ENCODE data around the gene PABPC1L. TPM values are rescaled to one million over a fixed set of nuclear protein-coding genes. Genes with fewer than 3 reads are reported as not detected.

PABPC1L gene
- total and polyA plus RNA-seq, 2 of the 13 experiments (the other 11 are each of a cell fraction or from before 2014, with no cell fraction given) = 30.8 to 252 TPM

- TF ChIP-seq ZNF44 (CRISPR knock-in tag; IDR thresholded peaks at IDR 0.05) = no peak; the same call in 1 of the 2 replicates
- TF ChIP-seq ZNF816 (CRISPR knock-in tag; IDR thresholded peaks at IDR 0.05; ENCODE audit: borderline replicate concordance) = no peak
- TF ChIP-seq, protein P1, sequence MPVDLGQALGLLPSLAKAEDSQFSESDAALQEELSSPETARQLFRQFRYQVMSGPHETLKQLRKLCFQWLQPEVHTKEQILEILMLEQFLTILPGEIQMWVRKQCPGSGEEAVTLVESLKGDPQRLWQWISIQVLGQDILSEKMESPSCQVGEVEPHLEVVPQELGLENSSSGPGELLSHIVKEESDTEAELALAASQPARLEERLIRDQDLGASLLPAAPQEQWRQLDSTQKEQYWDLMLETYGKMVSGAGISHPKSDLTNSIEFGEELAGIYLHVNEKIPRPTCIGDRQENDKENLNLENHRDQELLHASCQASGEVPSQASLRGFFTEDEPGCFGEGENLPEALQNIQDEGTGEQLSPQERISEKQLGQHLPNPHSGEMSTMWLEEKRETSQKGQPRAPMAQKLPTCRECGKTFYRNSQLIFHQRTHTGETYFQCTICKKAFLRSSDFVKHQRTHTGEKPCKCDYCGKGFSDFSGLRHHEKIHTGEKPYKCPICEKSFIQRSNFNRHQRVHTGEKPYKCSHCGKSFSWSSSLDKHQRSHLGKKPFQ (CRISPR knock-in tag; IDR thresholded peaks at IDR 0.05; ENCODE audit: insufficient replicate concordance) = peak; percentile 75
- no peak for TF ChIP-seq THYN1 (CRISPR knock-in tag; IDR thresholded peaks at IDR 0.05; ENCODE audit: borderline replicate concordance, low read depth)
- peak; percentile 95 for TF ChIP-seq POGZ (CRISPR knock-in tag; IDR thresholded peaks at IDR 0.05)
- no peak for TF ChIP-seq KLF6 (CRISPR knock-in tag; IDR thresholded peaks at IDR 0.05)
- TF ChIP-seq MAFF (IDR thresholded peaks at IDR 0.05; ENCODE audit: low read depth, low read length) = no peak
- TF ChIP-seq ZNF572 (CRISPR knock-in tag; IDR thresholded peaks at IDR 0.05) = peak; percentile 94; the same call in 1 of the 2 replicates
- TF ChIP-seq ATM (IDR thresholded peaks at IDR 0.05; ENCODE audit: borderline replicate concordance) = no peak
- TF ChIP-seq HDAC6 (IDR thresholded peaks at IDR 0.05; ENCODE audit: low read depth, low read length) = no peak
- TF ChIP-seq MXI1 (IDR thresholded peaks at IDR 0.05; ENCODE audit: borderline replicate concordance, low read depth, low read length) = peak; percentile 86
- TF ChIP-seq GZF1 (CRISPR knock-in tag; IDR thresholded peaks at IDR 0.05) = no peak
- no peak; the same call in 1 of the 2 replicates for TF ChIP-seq AHR (CRISPR knock-in tag; IDR thresholded peaks at IDR 0.05)
- no peak for TF ChIP-seq CENPBD1 (CRISPR knock-in tag; IDR thresholded peaks at IDR 0.05; ENCODE audit: borderline replicate concordance, low read depth)
- no peak for TF ChIP-seq ZNF777 (CRISPR knock-in tag; IDR thresholded peaks at IDR 0.05)
- TF ChIP-seq, protein P2, sequence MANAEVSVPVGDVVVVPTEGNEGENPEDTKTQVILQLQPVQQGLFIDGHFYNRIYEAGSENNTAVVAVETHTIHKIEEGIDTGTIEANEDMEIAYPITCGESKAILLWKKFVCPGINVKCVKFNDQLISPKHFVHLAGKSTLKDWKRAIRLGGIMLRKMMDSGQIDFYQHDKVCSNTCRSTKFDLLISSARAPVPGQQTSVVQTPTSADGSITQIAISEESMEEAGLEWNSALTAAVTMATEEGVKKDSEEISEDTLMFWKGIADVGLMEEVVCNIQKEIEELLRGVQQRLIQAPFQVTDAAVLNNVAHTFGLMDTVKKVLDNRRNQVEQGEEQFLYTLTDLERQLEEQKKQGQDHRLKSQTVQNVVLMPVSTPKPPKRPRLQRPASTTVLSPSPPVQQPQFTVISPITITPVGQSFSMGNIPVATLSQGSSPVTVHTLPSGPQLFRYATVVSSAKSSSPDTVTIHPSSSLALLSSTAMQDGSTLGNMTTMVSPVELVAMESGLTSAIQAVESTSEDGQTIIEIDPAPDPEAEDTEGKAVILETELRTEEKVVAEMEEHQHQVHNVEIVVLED (CRISPR knock-in tag; IDR thresholded peaks at IDR 0.05; ENCODE audit: borderline replicate concordance) = peak; percentile 81; the same call in 1 of the 2 replicates
- TF ChIP-seq FOSL1 (CRISPR knock-in tag; IDR thresholded peaks at IDR 0.05; ENCODE audit: borderline replicate concordance) = peak; percentile 41; the same call in 1 of the 2 replicates
- TF ChIP-seq REXO4 (CRISPR knock-in tag; IDR thresholded peaks at IDR 0.05; ENCODE audit: borderline replicate concordance) = 0 out of 2 replicates have a peak, but pooled peaks have one; percentile 46
- peak; percentile 76; the same call in 1 of the 2 replicates for TF ChIP-seq ZNF335 (CRISPR knock-in tag; IDR thresholded peaks at IDR 0.05)
- no peak for TF ChIP-seq U2AF2 (IDR thresholded peaks at IDR 0.05; ENCODE audit: low read depth, low read length)
- TF ChIP-seq ZSCAN20 (CRISPR knock-in tag; IDR thresholded peaks at IDR 0.05; ENCODE audit: borderline replicate concordance) = peak; percentile 84; the same call in 1 of the 2 replicates
- TF ChIP-seq MED13 (CRISPR knock-in tag; IDR thresholded peaks at IDR 0.05) = no peak; the same call in none of the 2 replicates
- no peak for TF ChIP-seq ATF1 (CRISPR knock-in tag; IDR thresholded peaks at IDR 0.05)
- TF ChIP-seq ZEB1 (IDR thresholded peaks at IDR 0.05; ENCODE audit: insufficient replicate concordance, low read depth) = no peak
- TF ChIP-seq, protein P3, sequence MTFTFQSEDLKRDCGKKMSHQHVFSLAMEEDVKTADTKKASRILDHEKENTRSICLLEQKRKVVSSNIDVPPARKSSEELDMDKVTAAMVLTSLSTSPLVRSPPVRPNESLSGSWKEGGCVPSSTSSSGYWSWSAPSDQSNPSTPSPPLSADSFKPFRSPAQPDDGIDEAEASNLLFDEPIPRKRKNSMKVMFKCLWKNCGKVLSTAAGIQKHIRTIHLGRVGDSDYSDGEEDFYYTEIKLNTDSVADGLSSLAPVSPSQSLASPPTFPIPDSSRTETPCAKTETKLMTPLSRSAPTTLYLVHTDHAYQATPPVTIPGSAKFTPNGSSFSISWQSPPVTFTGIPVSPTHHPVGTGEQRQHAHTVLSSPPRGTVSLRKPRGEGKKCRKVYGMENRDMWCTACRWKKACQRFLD (CRISPR knock-in tag; IDR thresholded peaks at IDR 0.05; ENCODE audit: borderline replicate concordance) = peak; percentile 77; the same call in 1 of the 2 replicates
- no peak for TF ChIP-seq ZMYM2 (CRISPR knock-in tag; IDR thresholded peaks at IDR 0.05)
Measured at GRCh38 chr20:44885392-44886265, 24.2 kb upstream of the PABPC1L start, which contains the start of gene YWHAB (continued).

Data from HepG2 (cell line).